Pancreas (tissue), 10 donors: ENCODE results near the gene GLUD1. TPM values are rescaled to one million over a fixed set of nuclear protein-coding genes. Genes with fewer than 3 reads are reported as not detected.
"Not testable (repeated sequence)": the region's sequence is repeated elsewhere in the genome, so short reads cannot be mapped to it uniquely, and the experiment has no call there.

ENCODE experiments used
- ATAC-seq, 4 donors: fragments of 200-7000 bp; cut with Tn5 transposase; one replicate each; pipeline versions ENCODE4 v1.8.0 to v1.9.1; 2020; ENCODE audit warnings: mild to moderate bottlenecking in 4 of 4, moderate library complexity in 4 of 4
- DNase-seq, 6 donors: peaks; one replicate each; pipeline ENCODE4 v3.0.0-alpha.2; 2020
- FAIRE-seq: peaks from 2 replicates; lab custom pipeline; 2012; peaks lifted over from hg19 to GRCh38; lab: Jason Lieb, UNC
- H3K27ac ChIP-seq, 4 donors: fragments of 200-600 bp; sonication (generic); 1 replicate in 3 of 4; 2 replicates in 1 of 4; pipeline versions ENCODE4 v1.5.0 to v1.8.0; 2020
- H3K27me3 ChIP-seq, 4 donors: fragments of 200-600 bp; one replicate each; pipeline ENCODE4 v1.8.0; 2021
- H3K36me3 ChIP-seq, 3 donors: fragments of 200-600 bp; sonication (generic) in 1 of 3; one replicate each; pipeline versions ENCODE4 v1.5.0 to v1.8.0; 2020 to 2021
- H3K4me1 ChIP-seq, 3 donors: fragments of 200-600 bp; one replicate each; pipeline ENCODE4 v1.8.0; 2021
- H3K4me3 ChIP-seq, 4 donors: fragments of 200-600 bp; sonication (generic) in 2 of 4; one replicate each; pipeline versions ENCODE4 v1.5.0 to v1.8.0; 2020 to 2021
- H3K9me3 ChIP-seq, 4 donors: fragments of 200-600 bp; one replicate each; pipeline ENCODE4 v1.8.0; 2021
- WGBS, 2 donors: extraction: QIAGEN DNeasy Blood & Tissue Kit; methylation state at CpG; one replicate each; pipeline ENCODE4 v1.1.7; 2013; 5-methylcytosine and 5-hydroxymethylcytosine counted together
- intact Hi-C, 3 donors: fragments of 100-400 bp; cut with DNase I; formaldehyde crosslinking; loops; one replicate each; pipeline versions ENCODE4 v1.11.1 to v1.14.2; 2022
- polyA plus RNA-seq, 2 donors: library from polyadenylated mRNA; stranded (reverse); fragments of 200-250 nt; gene quantifications; one replicate each; pipeline ENCODE4 v1.2.3, GENCODE V29; 2013
- total RNA-seq, 6 donors: library from RNA; stranded (reverse); fragmentation: NEBNext Ultra II Directional in 4 of 6; extraction: Animal tissue kit (Norgen Biotek cat#: 25700) in 4 of 6; gene quantifications; one replicate each; pipeline versions ENCODE4 v1.2.1 to v1.2.4, GENCODE V29; 2021 to 2023
- TF ChIP-seq, protein P1 (sequence below), 4 donors: fragments of 200-600 bp; sonication (generic) in 3 of 4; IDR thresholded peaks; one replicate each; pipeline versions ENCODE4 v1.5.0 to v1.8.0; 2021; ENCODE audit warnings: antibody characterized with exemption in 4 of 4
- donor health status: healthy with polysubstance abuse.
- donor health status: DM: no; HTN: no; CAD: no; lungs with moderate emphysema.
- donor health status: DM: no; HTN: no; CAD: no.
- donor health status: control.
- donor health status: control.
- donor health status: Bipolar disorder and iron deficiency.
- donor health status: DM: yes; HTN: yes; CAD: no.
- donor health status: DM: no; HTN: no; CAD: no.
- donor health status: DM: no; HTN: no; CAD: no.
- donor health status: DM: yes; HTN: yes; CAD: no.

The GLUD1 gene
- total and polyA plus RNA-seq, 8 donors, result 24.1 to 62.0 (median 43.8) TPM

GRCh38 chr10:87009134-87009696 lies 85.4 kb downstream of the GLUD1 start:
- H3K4me1 ChIP-seq, DNase-seq, intact Hi-C loops, H3K9me3 ChIP-seq, H3K27me3 ChIP-seq, ATAC-seq, H3K4me3 ChIP-seq, FAIRE-seq, H3K27ac ChIP-seq, H3K36me3 ChIP-seq: not testable (repeated sequence)
- WGBS, 2 donors, result 94 to 97% methylated on average over 13 to 18 of the region's 18 CpGs

DNA sequence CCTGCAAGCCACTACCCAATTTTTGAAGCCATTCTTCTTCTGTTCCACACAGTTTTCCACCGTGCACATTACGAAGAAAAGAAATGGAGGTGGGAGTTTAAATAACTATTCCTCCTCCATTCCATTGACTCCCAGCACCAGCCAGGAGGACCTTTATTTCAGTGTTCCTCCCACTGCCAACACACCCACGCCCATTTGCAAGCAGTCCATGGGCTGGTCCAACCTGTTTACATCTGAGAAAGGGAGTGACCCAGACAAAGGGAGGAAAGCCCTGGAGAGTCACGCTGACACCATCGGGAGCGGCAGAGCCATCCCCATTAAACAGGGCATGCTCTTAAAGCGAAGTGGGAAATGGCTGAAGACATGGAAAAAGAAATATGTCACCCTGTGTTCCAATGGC lies 86.3 kb downstream of the GLUD1 start:
- H3K27ac ChIP-seq, FAIRE-seq, DNase-seq, H3K27me3 ChIP-seq, H3K9me3 ChIP-seq, H3K4me1 ChIP-seq, H3K4me3 ChIP-seq, H3K36me3 ChIP-seq, ATAC-seq, intact Hi-C loops: not testable (repeated sequence)
- 97% methylated on average over 7 of the region's 7 CpGs for WGBS, 2 donors

DNA sequence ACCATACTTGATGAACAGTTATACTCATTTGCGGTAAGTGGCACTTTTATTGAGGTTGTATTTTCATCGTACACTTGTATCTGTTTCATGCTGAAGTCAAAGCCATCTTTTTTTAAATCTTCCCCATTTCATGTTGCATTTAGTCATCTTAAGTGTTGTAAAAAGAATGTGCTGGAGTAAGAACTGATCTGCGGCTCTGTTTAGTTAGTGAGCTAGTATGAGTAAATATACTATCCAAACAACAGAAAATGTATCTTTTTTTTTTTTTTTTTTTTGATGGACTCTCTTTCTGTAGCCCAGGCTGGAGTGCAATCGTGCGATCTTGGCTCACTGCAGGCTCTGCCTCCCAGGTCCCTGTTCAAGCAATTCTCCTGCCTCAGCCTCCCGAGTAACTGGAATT lies 87.0 kb downstream of the GLUD1 start:
- WGBS, 2 donors, result 58 to 70% methylated on average over 6 of the region's 6 CpGs
- H3K4me1 ChIP-seq, H3K4me3 ChIP-seq, intact Hi-C loops, FAIRE-seq, H3K27me3 ChIP-seq, H3K27ac ChIP-seq, H3K9me3 ChIP-seq, ATAC-seq, H3K36me3 ChIP-seq, DNase-seq: not testable (repeated sequence)

DNA sequence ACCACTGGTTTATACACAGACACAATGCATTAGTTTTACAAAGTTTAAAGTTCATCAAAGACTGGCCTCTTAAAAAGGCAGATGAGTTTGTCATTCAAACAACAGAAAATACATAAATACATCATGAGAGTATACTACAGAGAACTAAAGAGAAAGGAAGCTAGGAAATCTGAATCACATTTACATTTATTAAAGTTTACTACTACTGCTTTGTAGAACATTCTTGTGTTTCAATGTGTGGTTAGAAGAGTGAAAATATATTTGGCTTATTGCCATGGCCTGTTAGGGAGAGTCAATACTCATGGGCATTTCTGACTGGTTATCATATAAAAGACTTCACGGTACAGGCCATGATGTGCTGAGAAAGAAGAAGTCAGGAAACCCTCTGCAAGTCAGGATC lies 87.5 kb downstream of the GLUD1 start:
- H3K9me3 ChIP-seq, H3K36me3 ChIP-seq, DNase-seq, H3K27me3 ChIP-seq, intact Hi-C loops, FAIRE-seq, H3K27ac ChIP-seq, H3K4me3 ChIP-seq, H3K4me1 ChIP-seq, ATAC-seq: not testable (repeated sequence)
- WGBS, 2 donors, result 16 to 17% methylated on average over 1 of the region's 1 CpG

DNA sequence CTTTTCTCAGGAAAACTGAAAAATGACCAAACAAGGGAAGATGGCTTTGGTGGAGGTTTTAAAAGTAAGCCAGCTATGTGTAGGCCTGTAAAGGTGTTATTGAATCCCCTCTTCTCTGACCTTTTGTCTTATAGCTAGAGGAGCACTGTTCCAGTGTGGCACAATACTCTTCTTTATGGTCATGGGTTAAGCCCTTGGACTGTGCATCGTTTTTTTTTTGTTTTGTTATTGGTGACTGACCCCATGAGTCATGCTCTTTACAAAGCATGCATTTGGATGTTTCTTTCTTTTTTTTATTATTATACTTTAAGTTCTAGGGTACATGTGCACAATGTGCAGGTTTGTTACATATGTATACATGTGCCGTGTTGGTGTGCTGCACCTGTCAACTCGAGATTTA lies 94.2 kb downstream of the GLUD1 start:
- ATAC-seq, result no peak
- no peak for FAIRE-seq

More for the DNA sequence above, 94.2 kb downstream of the GLUD1 start:
- Histone ChIP-seq H3K27ac (no peak overlapping the region), H3K4me3 (no peak overlapping the region), H3K9me3 (no peaks in the 10 kb centered on the region), H3K27me3 (no peaks in the 10 kb centered on the region), H3K36me3 (no peaks in the 10 kb centered on the region), H3K4me1 (no peaks in the 10 kb centered on the region)
- TF ChIP-seq, protein P1, sequence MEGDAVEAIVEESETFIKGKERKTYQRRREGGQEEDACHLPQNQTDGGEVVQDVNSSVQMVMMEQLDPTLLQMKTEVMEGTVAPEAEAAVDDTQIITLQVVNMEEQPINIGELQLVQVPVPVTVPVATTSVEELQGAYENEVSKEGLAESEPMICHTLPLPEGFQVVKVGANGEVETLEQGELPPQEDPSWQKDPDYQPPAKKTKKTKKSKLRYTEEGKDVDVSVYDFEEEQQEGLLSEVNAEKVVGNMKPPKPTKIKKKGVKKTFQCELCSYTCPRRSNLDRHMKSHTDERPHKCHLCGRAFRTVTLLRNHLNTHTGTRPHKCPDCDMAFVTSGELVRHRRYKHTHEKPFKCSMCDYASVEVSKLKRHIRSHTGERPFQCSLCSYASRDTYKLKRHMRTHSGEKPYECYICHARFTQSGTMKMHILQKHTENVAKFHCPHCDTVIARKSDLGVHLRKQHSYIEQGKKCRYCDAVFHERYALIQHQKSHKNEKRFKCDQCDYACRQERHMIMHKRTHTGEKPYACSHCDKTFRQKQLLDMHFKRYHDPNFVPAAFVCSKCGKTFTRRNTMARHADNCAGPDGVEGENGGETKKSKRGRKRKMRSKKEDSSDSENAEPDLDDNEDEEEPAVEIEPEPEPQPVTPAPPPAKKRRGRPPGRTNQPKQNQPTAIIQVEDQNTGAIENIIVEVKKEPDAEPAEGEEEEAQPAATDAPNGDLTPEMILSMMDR (IDR thresholded peaks at IDR 0.05), result no peak
- DNase-seq, result no peak
- intact Hi-C loops, result no loop called here
- WGBS, 2 donors, result 53 to 69% methylated on average over 3 of the region's 3 CpGs

Other genes starting within 250 kb of the GLUD1 start
- 1 to 10 TPM; 3.4 to 7.4 (median 5.1) TPM for gene MMRN2, start 137.2 kb downstream of the GLUD1 start, total RNA-seq
- gene MMRN2, start 137.2 kb downstream of the GLUD1 start, polyA plus RNA-seq, result 1 to 10 TPM; 3.2 to 5.2 TPM
- gene SNCG, start 136.2 kb downstream of the GLUD1 start, total RNA-seq, result 1 to 10 TPM; 1.2 to 3.0 (median 1.7) TPM
- 10 to 100 TPM; 20.2 to 20.3 TPM for gene SNCG, start 136.2 kb downstream of the GLUD1 start, polyA plus RNA-seq
- gene ADIRF, start 126.4 kb downstream of the GLUD1 start, total RNA-seq, result 10 to 100 TPM in 4 of 6 donors, 1 to 10 TPM in 2; 7.0 to 16.5 (median 10.5) TPM
- gene ADIRF, start 126.4 kb downstream of the GLUD1 start, polyA plus RNA-seq, result 100 to 1,000 TPM in 1 of 2 donors, 10 to 100 TPM in 1; 84.9 to 111 TPM
- not detected for gene FAM25A, start 74.5 kb downstream of the GLUD1 start, total RNA-seq
- gene FAM25A, start 74.5 kb downstream of the GLUD1 start, polyA plus RNA-seq, result 1 to 10 TPM in 1 of 2 donors, not detected in 1; 1.0 TPM
- 10 to 100 TPM in 4 of 6 donors, 1 to 10 TPM in 2; 8.0 to 15.7 (median 10.7) TPM for gene SHLD2, start 363 bp upstream of the GLUD1 start, total RNA-seq
- gene SHLD2, start 363 bp upstream of the GLUD1 start, polyA plus RNA-seq, result 10 to 100 TPM in 1 of 2 donors, 1 to 10 TPM in 1; 8.6 to 11.8 TPM
- 1 to 10 TPM in 3 of 6 donors, under 1 TPM in 3; 0.52 to 1.8 (median 0.98) TPM for gene NUTM2A, start 130.6 kb upstream of the GLUD1 start, total RNA-seq
- 1 to 10 TPM; 1.9 to 3.6 TPM for gene NUTM2A, start 130.6 kb upstream of the GLUD1 start, polyA plus RNA-seq